IPS-18c (cell line): ENCODE results near the gene ALB.

Experiments used
- H3K4me3 ChIP-seq: 2 replicates; pipeline ENCODE4 v1.7.0; 2013; ENCODE audit warnings: low read depth, mild to moderate bottlenecking, low read length, moderate library complexity; ENCODE audit not compliant: insufficient read depth
- H3K9me3 ChIP-seq: one replicate; pipeline ENCODE4 v1.6.1; 2013; ENCODE audit warnings: mild to moderate bottlenecking, low read length, moderate library complexity; ENCODE audit not compliant: control insufficient read depth, insufficient read depth

The ALB gene

DNA sequence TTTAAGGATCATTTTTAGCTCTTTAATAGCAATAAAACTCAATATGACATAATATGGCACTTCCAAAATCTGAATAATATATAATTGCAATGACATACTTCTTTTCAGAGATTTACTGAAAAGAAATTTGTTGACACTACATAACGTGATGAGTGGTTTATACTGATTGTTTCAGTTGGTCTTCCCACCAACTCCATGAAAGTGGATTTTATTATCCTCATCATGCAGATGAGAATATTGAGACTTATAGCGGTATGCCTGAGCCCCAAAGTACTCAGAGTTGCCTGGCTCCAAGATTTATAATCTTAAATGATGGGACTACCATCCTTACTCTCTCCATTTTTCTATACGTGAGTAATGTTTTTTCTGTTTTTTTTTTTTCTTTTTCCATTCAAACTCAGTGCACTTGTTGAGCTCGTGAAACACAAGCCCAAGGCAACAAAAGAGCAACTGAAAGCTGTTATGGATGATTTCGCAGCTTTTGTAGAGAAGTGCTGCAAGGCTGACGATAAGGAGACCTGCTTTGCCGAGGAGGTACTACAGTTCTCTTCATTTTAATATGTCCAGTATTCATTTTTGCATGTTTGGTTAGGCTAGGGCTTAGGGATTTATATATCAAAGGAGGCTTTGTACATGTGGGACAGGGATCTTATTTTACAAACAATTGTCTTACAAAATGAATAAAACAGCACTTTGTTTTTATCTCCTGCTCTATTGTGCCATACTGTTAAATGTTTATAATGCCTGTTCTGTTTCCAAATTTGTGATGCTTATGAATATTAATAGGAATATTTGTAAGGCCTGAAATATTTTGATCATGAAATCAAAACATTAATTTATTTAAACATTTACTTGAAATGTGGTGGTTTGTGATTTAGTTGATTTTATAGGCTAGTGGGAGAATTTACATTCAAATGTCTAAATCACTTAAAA is 15.3 kb downstream of the ALB start:
- no peaks in the 10 kb centered on the region for H3K9me3 ChIP-seq
- H3K4me3 ChIP-seq = no peak overlapping the region

DNA sequence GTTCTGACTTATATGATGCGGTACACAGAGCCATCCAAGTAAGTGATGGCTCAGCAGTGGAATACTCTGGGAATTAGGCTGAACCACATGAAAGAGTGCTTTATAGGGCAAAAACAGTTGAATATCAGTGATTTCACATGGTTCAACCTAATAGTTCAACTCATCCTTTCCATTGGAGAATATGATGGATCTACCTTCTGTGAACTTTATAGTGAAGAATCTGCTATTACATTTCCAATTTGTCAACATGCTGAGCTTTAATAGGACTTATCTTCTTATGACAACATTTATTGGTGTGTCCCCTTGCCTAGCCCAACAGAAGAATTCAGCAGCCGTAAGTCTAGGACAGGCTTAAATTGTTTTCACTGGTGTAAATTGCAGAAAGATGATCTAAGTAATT is 16.5 kb downstream of the ALB start:
- H3K4me3 ChIP-seq = no peak overlapping the region
- no peaks in the 10 kb centered on the region for H3K9me3 ChIP-seq

DNA sequence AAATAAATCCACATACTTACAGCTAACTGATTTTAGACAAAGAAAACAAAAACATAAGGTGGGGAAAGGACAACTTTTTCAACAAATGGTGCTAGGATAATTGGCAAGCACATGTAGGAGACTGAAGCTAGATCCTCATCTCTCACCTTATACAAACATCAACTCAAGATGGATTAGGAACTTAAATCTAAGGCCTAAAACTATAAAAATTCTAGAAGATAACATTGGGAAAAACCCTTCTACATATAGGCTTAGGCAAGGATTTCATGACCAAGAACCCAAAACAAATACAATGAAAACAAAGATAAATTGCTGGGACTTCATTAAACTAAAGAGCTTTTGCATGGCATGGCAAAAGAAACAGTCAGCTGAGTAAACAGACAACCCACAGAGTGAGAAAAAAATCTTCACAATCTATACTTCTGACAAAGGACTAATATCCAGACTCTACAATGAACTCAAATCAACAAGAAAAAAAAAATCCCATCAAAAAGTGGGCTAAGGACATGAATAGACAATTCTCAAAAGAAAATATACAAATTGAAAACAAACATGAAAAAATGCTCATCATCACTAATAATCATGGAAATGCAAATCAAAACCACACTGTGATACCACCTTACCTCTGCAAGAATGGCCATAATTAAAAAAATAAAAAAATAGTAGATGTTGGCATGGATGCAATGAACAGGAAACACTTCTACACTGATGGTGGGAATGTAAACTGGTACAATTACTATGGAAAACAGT is 17.8 kb downstream of the ALB start:
- no peak overlapping the region for H3K4me3 ChIP-seq
- H3K9me3 ChIP-seq = no peaks in the 10 kb centered on the region

DNA sequence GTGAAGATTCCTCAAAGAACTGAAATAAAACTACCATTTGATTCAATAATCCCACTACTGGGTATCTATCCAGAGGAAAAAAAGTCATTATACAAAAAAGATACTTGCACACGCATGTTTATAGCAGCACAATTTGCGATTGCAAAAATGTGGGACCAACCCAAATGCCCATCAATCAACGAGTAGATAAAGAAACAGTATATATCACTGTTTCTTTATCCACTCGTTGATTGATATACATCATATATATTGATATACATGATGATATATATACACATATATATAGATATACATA is 18.3 kb downstream of the ALB start:
- H3K9me3 ChIP-seq = no peaks in the 10 kb centered on the region
- no peak overlapping the region for H3K4me3 ChIP-seq

DNA sequence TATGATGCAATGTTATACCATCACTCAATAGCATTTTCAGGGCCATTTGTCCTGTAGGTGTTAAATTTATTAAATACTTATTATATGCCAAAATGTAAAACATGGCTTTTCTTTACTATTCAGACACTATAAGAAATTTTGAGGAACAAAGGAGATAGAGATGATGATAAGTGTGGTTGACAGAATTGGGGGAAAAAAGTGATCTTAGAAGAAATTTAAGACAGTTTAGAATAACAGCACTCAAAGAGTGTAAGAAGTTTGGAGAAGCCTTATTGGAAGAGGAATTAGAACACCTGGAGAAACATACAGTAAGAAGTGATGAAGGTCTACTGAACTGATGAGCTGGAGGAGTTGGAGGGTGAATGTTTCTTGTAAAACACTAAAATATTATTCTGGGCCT is 19.1 kb downstream of the ALB start:
- Histone ChIP-seq H3K9me3 (no peaks in the 10 kb centered on the region), H3K4me3 (no peak overlapping the region)

DNA sequence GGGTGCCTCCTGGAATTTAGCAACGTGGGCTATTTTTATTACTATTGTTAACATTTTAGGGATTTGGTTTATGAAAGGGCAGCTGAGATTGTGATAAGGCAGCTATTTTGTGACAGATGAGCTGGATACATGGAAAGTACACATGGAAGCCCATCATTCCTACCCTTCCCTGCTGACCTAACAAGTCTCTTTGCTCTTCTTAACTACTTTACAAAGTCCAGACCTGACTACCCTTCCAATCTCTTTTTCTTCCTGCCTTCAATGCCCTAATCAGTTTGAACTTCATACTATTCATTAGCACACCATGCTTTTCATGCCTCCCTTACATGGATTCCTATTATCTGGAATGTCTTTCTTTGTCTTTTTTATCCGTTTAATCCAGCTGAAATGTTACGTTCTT is 22.6 kb downstream of the ALB start:
- no peak overlapping the region for H3K4me3 ChIP-seq

DNA sequence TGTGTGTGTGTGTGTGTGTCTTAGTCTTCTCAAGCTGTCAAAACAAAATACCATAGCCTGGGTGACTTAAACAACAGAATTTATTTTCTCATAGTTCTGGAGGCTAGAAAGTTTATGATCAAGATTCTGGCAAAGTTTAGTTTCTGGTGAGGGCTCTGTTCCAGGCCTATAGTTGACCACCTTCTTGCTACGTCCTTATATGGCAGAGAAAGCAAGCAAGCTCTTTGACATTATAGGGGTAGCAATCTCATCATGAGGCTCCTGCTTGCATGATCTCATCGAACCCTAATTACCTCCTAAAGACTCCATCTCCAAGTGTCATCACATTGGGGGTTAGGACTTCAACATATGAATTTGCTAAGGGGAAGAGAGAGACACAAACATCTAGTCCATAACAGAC is 25.0 kb downstream of the ALB start:
- Histone ChIP-seq H3K4me3 (no peak overlapping the region), H3K9me3 (no peaks in the 10 kb centered on the region)

More for the DNA sequence above, 22.6 kb downstream of the ALB start:
- H3K9me3 ChIP-seq = no peaks in the 10 kb centered on the region

DNA sequence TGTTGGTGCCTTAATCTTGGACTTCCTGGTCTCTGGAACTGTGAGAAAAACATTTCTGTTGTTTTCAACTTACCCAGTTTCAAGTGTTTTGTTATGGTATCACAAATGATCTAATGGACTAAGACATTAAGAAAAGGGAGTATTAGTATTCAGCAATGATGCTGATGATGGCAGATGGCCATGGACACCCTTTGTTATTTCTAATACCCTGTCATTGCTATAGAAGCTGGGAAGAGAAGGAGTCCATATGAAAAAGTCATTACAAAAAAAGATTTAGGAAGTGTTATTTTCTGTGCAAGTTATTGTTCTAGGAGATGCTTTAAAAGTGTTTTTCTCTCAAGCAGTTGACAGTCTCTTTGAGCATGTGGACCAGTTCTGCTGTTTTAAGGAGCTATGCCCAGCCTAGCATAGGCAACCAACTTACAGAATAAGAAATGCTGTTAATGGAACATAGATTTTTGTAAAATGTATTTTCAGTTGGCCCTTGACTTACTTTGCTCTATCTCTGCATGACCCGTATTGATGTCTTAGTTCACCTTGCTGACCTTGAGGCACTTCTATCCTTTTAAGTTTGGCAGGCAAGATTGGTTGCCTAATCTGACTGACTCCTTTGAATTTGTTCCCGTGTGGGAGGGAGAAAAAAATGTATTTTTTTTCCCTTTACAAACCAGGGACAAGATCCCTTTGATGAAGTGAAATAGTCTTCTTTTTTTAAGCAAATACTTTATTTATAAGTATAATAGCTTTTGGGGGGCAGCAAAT is 25.9 kb downstream of the ALB start:
- H3K4me3 ChIP-seq = no peak overlapping the region

DNA sequence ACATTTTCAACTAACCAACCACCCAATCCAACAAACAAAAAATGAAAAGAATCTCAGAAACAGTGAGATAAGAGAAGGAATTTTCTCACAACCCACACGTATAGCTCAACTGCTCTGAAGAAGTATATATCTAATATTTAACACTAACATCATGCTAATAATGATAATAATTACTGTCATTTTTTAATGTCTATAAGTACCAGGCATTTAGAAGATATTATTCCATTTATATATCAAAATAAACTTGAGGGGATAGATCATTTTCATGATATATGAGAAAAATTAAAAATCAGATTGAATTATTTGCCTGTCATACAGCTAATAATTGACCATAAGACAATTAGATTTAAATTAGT is 27.7 kb downstream of the ALB start:
- H3K4me3 ChIP-seq = no peak overlapping the region
- no peaks in the 10 kb centered on the region for H3K9me3 ChIP-seq

More for the DNA sequence above, 25.9 kb downstream of the ALB start:
- H3K9me3 ChIP-seq = no peaks in the 10 kb centered on the region

DNA sequence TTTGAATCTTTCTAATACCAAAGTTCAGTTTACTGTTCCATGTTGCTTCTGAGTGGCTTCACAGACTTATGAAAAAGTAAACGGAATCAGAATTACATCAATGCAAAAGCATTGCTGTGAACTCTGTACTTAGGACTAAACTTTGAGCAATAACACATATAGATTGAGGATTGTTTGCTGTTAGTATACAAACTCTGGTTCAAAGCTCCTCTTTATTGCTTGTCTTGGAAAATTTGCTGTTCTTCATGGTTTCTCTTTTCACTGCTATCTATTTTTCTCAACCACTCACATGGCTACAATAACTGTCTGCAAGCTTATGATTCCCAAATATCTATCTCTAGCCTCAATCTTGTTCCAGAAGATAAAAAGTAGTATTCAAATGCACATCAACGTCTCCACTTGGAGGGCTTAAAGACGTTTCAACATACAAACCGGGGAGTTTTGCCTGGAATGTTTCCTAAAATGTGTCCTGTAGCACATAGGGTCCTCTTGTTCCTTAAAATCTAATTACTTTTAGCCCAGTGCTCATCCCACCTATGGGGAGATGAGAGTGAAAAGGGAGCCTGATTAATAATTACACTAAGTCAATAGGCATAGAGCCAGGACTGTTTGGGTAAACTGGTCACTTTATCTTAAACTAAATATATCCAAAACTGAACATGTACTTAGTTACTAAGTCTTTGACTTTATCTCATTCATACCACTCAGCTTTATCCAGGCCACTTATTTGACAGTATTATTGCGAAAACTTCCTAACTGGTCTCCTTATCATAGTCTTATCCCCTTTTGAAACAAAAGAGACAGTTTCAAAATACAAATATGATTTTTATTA is 28.3 kb downstream of the ALB start:
- H3K4me3 ChIP-seq = no peak overlapping the region
- H3K9me3 ChIP-seq = no peaks in the 10 kb centered on the region

DNA sequence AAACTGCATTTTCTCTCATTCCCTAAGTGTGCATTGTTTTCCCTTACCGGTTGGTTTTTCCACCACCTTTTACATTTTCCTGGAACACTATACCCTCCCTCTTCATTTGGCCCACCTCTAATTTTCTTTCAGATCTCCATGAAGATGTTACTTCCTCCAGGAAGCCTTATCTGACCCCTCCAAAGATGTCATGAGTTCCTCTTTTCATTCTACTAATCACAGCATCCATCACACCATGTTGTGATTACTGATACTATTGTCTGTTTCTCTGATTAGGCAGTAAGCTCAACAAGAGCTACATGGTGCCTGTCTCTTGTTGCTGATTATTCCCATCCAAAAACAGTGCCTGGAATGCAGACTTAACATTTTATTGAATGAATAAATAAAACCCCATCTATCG is 29.1 kb downstream of the ALB start:
- Histone ChIP-seq H3K4me3 (no peak overlapping the region), H3K9me3 (no peaks in the 10 kb centered on the region)

DNA sequence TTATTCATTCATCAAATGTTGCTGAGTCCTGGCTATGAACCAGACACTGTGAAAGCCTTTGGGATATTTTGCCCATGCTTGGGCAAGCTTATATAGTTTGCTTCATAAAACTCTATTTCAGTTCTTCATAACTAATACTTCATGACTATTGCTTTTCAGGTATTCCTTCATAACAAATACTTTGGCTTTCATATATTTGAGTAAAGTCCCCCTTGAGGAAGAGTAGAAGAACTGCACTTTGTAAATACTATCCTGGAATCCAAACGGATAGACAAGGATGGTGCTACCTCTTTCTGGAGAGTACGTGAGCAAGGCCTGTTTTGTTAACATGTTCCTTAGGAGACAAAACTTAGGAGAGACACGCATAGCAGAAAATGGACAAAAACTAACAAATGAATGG is 30.2 kb downstream of the ALB start:
- Histone ChIP-seq H3K9me3 (no peaks in the 10 kb centered on the region), H3K4me3 (no peak overlapping the region)

DNA sequence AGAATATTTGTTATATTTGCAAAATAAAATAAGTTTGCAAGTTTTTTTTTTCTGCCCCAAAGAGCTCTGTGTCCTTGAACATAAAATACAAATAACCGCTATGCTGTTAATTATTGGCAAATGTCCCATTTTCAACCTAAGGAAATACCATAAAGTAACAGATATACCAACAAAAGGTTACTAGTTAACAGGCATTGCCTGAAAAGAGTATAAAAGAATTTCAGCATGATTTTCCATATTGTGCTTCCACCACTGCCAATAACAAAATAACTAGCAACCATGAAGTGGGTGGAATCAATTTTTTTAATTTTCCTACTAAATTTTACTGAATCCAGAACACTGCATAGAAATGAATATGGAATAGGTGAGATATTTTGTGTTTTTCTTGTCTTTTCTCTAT is 31.9 kb downstream of the ALB start, which contains the start of gene AFP:
TSS of gene AFP (plus strand) at position 238 of the 400 bp plus-strand sequence. CDS start at position 280, 42 bp downstream.
- Histone ChIP-seq H3K9me3 (no peaks in the 10 kb centered on the region), H3K4me3 (no peak within 1 kb of the TSS)

DNA sequence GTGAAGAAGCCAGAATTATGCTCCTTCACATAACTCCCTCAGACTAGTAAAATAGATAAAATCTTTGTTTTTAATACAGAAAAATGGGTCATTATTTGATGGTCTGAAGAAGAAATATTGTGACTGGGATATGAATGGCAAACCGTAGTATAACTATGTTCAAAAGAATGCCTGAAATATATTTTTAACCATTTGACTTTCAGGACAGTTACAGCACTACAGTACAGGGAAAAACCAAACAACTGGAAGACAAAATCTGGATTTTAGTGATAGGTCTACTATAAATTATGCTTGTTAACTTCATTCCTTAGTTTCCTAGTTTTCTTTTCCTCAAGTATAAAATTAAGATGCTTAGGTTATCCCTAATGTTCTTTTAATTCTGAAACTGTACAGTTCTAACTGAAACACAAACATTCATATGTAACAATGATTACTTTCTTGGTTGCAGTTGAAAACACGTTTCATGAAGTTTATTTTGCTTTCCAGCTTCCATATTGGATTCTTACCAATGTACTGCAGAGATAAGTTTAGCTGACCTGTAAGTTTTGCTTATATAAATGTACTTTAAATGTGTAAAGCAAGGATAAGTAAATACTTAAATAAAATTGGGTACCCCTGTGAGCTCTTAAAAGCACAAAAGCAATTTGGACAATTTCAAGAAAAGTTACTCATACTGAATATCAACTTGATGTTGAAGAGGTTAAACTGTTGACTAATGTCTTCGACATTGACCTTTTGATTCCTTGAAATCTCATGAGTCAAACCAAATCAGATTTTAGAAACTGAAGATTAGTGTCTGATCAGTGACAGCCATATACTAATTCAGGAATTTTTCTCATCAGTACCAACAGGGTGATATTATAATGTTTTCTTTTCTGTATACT is 32.8 kb downstream of the ALB start:
- no peak overlapping the region for H3K4me3 ChIP-seq

DNA sequence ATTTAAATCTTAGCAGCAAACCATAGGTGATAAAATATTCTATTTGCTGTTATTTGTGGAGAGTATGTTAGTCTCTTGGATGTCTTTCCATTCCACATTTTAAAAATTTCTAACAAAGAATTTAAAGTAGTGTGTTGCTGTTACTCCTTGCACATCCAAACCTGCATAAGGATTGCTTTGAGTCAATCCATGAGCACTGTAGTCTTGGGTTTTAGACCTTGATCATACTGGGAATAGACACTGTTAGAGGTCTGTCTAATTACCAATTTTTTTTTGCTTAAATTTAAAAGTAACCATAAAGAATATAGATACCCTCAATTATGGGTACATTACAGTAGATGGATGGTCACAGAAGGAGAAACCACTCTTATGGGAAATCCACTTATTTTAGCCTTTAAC is 33.5 kb downstream of the ALB start:
- H3K4me3 ChIP-seq = no peak overlapping the region
- H3K9me3 ChIP-seq = no peaks in the 10 kb centered on the region

More for the DNA sequence above, 32.8 kb downstream of the ALB start:
- H3K9me3 ChIP-seq = no peaks in the 10 kb centered on the region

DNA sequence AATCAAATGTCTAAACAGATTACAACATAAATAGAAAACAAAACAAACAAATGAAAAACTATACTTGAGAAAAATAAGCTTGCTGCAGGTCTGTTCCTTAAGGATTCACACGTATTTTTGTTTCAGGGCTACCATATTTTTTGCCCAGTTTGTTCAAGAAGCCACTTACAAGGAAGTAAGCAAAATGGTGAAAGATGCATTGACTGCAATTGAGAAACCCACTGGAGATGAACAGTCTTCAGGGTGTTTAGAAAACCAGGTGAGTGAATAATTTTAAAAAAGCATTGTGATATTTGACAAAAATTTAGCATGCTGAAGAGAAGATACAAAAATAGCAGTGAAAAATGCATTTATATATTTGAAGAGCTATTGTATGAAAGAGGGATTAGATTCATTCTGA is 34.0 kb downstream of the ALB start:
- Histone ChIP-seq H3K9me3 (no peaks in the 10 kb centered on the region), H3K4me3 (no peak overlapping the region)
